Central memory CD4-positive, alpha-beta T cell (primary cell): Measurements from ENCODE around the gene PRDM15.

Experiments
- DNase-seq: peaks from one replicate; pipeline ENCODE4 v3.0.0; 2022

Gene PRDM15

DNA sequence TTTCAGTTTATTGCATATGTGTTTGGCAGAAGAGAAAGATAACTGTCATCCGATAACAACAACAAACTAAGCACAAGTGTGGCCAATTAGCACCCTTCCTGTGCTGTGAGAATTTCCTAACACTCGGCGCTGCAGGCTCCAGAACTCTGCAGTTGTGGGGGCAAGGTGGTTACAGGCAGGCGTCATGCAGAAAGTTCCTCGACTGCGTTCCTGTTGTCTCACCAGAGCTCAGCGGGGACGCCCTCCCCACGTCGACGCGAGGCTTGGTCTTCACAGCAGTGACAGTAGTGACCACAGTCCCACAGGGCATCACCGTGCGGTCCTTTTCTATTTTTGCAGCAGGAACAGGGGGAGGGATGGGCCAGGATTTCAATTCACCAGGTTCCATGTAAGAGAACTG, 27.6 kb upstream of the PRDM15 start:
- no peak for DNase-seq

DNA sequence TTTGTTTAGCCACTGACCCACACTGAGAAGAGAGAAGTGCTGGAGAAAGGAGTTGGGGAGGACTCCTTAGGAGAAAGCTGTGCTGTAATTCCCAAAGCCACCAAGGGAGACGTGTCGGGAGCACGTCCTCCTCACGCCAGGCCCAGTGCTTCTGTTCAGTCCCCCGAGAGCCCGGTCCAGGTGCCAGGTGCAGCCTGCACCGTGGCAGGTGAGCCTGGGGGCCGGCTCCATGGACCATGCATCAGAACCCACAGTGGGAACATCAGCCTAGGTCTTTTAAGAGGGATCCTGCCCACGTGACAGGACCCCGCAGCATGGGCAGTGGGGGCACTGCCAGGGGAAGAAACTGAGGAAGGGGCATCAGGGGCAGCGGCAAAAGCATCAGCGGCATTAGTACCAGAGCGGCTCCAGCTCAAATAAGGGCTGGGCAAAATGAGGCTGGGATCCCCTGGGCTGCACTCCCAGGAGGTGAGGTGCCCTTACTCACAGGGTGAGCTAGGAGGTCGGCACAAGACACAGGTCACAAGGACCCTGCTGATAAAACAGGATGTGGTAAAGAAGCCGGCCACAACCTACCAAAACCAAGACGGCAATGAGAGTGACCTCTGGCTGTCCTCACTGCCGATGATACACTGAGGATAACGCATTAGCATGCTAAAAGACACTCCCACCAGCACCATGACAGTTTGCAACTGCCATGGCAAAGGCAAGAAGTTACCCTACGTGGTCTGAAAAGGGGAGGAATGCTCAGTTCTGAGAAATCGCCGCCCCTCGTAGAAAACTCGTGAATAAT, 24.6 kb upstream of the PRDM15 start:
- DNase-seq, result no peak

GRCh38 chr21:41902946-41903345, 23.8 kb upstream of the PRDM15 start:
- DNase-seq, result no peak

- no peak for DNase-seq
Observed at GRCh38 chr21:41901782-41902181, 22.6 kb upstream of the PRDM15 start.

DNA sequence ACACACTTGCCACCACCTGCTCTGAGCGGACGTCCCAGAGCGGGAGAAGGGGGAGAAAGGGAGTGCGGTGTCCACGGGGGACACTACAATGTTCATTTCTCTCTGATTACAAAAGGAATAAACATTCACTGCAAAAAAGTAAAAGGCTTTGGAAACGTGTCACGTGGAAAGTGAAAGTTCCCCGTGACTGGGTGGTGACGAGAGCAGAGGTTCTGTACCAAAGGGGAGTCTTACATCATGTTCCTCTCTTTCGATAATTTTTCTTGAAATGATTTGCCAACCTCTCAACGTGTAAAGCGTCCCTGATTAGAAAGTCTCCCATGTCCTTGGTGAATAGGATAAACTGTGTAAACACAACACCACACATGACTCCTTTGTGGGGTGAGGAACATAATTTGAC, 22.0 kb upstream of the PRDM15 start:
- no peak for DNase-seq

GRCh38 chr21:41900401-41900800, 21.3 kb upstream of the PRDM15 start:
- DNase-seq, result no peak

DNA sequence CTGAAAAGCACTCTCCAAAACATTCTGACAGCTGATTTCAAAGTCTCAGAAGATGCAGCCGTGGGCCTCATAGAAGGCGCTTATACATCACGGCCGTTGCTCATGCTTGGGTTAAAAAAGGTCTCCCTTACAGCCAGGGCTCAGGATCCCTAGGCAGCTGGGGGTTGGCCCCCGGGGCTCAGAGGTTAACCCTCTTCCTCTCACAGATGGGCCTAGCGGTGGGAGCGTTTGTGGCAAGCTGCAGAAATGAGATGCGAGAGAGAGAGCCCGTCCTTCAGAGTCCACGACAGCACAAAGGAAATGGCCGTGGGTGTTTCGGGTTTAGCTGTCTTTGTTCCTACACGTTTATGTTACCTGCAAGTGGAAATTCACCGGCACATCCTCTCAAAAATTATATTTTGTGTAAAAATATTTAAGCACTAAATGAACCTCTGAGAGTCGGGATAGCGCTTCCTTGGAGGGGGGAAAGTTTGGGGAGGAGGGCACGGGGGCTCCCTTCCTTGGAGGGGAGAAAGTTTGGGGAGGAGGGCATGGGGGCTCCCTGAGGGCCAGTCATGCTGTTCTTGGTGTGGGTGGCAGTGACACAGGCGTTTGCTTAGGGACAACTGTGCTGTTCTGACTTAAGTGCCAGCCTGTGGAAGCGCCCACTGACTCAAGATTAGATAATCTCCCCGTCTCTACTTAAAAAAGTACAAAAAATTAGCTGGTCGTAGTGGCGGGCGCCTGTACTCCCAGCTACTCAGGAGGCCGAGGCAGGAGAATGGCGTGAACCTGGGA, 20.5 kb upstream of the PRDM15 start:
- DNase-seq, result no peak

GRCh38 chr21:41898998-41899397, 19.9 kb upstream of the PRDM15 start:
- no peak for DNase-seq

- DNase-seq, result no peak
Observed at GRCh38 chr21:41897700-41898099, 18.6 kb upstream of the PRDM15 start.

GRCh38 chr21:41897047-41897669, 18.0 kb upstream of the PRDM15 start:
- no peak for DNase-seq

GRCh38 chr21:41895643-41896493, 16.7 kb upstream of the PRDM15 start:
- peak; percentile 28 for DNase-seq

GRCh38 chr21:41894922-41895557, 15.9 kb upstream of the PRDM15 start:
- no peak for DNase-seq

DNA sequence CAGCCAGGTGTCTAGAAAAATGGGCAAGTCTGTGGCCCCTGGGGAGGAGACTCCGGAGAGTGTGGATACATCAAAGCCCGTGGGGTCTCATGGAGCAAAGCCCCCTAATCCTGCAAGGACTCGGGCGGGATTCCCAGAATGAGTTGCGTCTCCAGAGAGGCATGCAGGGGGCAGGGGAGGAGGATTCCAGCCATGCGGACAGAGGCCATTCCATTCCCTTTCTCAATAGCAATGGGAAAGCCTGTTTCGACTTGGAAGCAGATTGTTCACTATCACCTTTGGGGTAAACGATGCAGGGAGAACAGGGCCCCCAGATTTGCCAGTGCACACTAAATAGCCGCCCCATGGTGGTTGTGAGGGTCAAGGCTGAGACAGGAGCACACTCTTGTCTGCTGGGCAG, 15.4 kb upstream of the PRDM15 start:
- no peak for DNase-seq

DNA sequence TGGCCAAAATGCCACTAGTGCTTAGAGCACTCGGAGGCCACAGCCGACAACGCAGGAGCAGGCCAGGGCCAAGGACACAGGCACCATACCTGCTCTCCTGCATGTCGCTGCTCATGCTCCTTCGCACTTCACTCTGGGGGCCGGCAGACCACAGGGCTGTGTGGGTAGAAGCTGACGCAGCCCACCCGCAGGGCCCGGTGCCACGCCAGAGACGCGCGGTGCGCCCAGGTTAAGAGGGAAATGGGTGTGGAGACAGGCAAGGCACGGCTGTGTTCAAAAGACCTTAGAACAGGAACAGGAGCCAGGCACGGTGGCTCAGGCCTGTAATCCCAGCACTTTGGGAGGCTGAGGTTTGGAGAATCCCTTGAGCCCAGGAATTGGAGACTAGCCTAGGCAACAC, 13.6 kb upstream of the PRDM15 start:
- DNase-seq, result no peak

DNA sequence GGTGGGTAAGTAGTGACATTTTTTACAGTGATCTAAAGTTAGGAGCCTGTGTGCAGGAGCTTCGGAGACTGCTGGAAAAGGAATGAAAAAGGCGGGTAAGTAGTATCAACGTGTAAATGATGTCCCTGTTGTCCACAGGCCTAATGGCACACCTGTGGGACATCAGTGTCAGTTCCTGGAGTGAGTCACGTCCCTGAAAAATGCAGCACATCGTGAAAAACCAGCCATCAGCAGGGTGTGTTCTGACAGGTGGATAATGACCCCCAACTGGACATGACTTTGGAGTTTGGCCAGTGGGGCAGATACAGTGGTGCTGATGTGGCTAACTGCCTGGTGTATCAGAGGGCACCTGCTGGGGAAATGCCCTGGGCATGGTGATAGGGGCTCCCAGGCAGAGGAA, 12.0 kb upstream of the PRDM15 start:
- DNase-seq, result no peak

DNA sequence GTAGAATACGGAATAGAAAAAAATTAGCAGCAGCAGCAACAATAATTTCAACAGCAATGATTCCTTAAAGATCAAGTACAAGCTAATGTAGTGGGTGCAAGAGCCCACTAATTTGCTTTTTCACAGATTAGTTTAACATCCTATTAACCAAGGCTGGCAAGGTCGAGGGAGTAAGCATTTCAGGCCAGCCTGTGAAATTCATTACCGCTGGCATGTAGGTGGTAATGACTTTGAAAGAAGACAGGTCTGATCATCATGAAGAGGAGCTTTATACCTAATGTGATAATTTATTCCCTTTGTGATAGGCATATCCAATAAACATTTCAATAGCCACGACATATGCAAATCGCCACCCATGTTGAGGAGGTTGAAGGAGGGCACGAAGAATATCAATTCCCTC, 11.2 kb upstream of the PRDM15 start:
- DNase-seq, result no peak

DNA sequence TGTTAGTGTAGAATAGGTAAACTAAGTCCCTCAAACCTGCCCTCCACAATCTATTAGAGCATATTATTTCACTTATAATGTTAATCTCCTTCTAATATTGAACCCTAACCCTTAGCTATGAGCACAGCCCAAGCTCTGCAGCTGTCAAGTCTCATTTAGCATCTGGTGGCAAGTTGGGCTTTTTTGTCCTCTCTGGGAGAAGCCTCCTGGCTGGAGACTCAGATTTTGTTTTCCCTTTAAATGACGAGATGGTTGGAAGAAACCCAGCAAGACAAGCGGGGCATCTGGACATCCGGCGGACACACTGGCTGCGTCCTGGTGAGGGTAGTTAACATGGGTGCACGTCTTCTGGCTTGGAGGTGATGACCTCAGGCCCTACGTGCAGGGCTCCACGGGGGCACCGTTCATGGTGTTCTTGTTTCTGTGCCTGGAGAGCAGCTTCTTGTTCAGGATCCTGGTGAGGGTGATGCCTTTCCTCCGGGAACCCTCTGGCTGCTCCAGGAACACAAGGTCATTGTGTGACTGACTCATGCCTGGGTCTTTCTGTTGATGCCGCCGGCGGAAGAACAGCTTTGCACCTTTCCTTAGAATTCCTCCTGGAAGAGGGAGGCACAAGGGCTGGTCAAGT, 9.7 kb upstream of the PRDM15 start:
- DNase-seq, result no peak

GRCh38 chr21:41887667-41888066, 8.5 kb upstream of the PRDM15 start:
- no peak for DNase-seq

DNA sequence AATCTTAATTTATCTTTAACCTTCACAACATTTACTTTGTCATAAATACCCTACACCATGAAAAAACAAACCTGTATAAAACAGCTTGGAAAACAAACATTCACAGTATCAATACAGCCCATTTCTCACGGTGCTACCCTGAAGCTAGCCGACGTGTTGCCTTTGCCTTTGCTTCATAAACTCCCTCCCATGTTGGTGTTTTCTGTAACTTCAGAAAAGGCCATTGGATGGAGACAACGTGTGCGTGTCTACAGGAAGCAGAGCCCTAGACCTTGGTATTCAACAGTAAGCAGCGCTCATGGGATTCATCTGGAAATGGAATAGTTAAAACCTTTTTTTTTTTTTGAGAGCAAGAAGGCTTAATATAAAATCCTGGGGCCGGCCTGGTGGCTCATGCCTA, 7.2 kb upstream of the PRDM15 start:
- no peak for DNase-seq

DNA sequence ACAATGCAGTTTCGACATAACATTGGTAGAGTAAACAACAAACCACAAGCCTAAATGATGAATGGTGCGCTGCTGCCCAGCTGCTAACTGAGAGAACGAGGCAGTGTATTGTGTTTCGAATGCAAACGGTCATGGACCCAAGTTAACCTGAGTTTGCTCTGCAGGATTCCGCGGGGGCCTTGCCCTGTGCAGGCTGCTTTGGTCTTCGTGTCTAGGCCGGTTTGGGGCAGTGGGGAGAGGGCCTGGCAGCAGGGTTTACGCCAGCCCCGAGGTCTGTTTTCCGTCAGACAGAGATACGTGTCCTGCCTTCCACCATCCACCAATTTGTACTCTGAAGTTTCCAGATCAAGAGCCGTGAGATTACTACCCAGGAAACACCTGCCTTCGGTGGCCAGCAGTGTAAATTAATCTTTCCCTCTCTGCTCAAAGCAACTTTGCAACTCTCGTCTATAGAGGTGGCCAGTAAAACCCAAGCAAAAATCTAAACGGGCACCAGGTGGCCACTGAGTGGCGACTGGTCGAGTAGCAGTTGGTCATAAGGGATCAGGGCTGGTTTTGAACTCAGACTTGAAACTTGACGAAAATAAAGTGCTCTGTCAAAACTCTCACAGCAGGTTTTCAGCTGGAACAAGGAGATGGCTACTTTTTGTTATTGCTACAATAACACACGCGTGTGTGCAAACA, 6.3 kb upstream of the PRDM15 start:
- DNase-seq, result no peak

DNA sequence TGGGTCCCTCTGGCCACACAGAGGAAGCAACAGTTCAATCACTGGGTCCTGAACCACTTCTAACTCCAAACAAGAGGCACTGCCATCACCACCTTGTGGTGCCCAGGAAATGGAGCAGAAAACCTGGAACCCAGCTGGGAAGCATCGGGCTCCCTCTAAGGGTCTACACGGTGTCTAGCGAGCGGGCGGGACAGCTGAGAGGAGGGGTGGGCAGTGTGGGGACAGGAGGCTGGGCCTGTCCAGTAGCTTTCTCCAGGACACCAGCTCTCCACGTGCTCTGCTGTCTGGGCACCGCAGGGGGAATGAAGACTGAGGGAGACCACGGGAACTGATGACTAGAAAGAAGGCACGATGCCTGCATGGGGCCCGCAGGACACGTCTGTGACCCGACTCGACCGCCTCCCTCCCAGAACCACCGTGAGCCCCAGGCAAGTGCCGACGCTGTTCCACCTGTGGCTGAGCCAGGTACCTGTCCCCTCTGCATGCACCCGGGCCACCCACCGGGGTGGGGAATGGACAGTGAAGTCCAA, 5.4 kb upstream of the PRDM15 start:
- DNase-seq, result no peak
